Heart left ventricle (tissue), 16 donors: ENCODE results near the gene ALOXE3. TPM values are rescaled to one million over a fixed set of nuclear protein-coding genes. Genes with fewer than 3 reads are reported as not detected.

Experiments
- ATAC-seq, 4 donors: fragments of 200-7000 bp; cut with Tn5 transposase; one replicate each; pipeline ENCODE4 v1.9.1; 2020 to 2022; ENCODE audit warnings: moderate library complexity in 4 of 4, mild to moderate bottlenecking in 3 of 4, moderate number of reproducible peaks in 1 of 4
- DNase-seq, 5 donors: peaks; one replicate each; pipeline ENCODE4 v3.0.0-alpha.2; 2020
- H3K27ac ChIP-seq, 12 donors: fragments of 200-600 bp; sonication (generic) in 4 of 12; one replicate each; pipeline versions ENCODE4 v1.5.0 to v1.8.0; 2016 to 2022; ENCODE audit warnings: mild to moderate bottlenecking in 2 of 12
- H3K27me3 ChIP-seq, 9 donors: fragments of 200-600 bp; sonication (generic) in 2 of 9; one replicate each; pipeline versions ENCODE4 v1.5.1 to v1.8.0; 2016 to 2022; ENCODE audit warnings: mild to moderate bottlenecking in 3 of 9
- H3K36me3 ChIP-seq, 9 donors: fragments of 200-600 bp; sonication (generic) in 2 of 9; one replicate each; pipeline versions ENCODE4 v1.5.0 to v1.8.0; 2018 to 2022; ENCODE audit warnings: mild to moderate bottlenecking in 2 of 9
- H3K4me1 ChIP-seq, 12 donors: fragments of 200-600 bp; sonication (generic) in 4 of 12; one replicate each; pipeline versions ENCODE4 v1.5.0 to v1.8.0; 2016 to 2022; ENCODE audit warnings: mild to moderate bottlenecking in 3 of 12
- H3K4me3 ChIP-seq, 12 donors: fragments of 200-600 bp; sonication (generic) in 4 of 12; one replicate each; pipeline versions ENCODE4 v1.5.0 to v1.8.0; 2017 to 2022; ENCODE audit warnings: mild to moderate bottlenecking in 9 of 12, moderate library complexity in 4 of 12
- H3K9me3 ChIP-seq, 12 donors: fragments of 200-600 bp; sonication (generic) in 4 of 12; one replicate each; pipeline versions ENCODE4 v1.5.0 to v1.8.0; 2016 to 2022; ENCODE audit warnings: mild to moderate bottlenecking in 1 of 12
- CTCF ChIP-seq, 12 donors: fragments of 200-600 bp; sonication (generic) in 4 of 12; IDR thresholded peaks; one replicate each; pipeline versions ENCODE4 v1.5.0 to v1.8.0; 2018 to 2022; ENCODE audit warnings: antibody characterized with exemption in 12 of 12, mild to moderate bottlenecking in 5 of 12
- POLR2A ChIP-seq, 2 donors: fragments of 450-650 bp; IDR thresholded peaks; one replicate each; pipeline ENCODE4 v1.6.1; 2017; ENCODE audit warnings: antibody characterized with exemption in 2 of 2, mild to moderate bottlenecking in 2 of 2, moderate library complexity in 2 of 2
- WGBS, 4 donors: extraction: QIAGEN DNeasy Blood & Tissue Kit in 2 of 4; methylation state at CpG; one replicate each; pipeline versions ENCODE4 v1.1.5 to v1.1.7; 2013 to 2018; 5-methylcytosine and 5-hydroxymethylcytosine counted together
- intact Hi-C, 10 donors: fragments of 100-400 bp; cut with DNase I; formaldehyde crosslinking; loops; one replicate each; pipeline versions ENCODE4 v1.11.1 to v1.14.2; 2022
- polyA plus RNA-seq, 2 donors: library from polyadenylated mRNA; stranded (reverse); fragments of 200-250 nt; gene quantifications; one replicate each; pipeline ENCODE4 v1.2.3, GENCODE V29; 2013
- total RNA-seq, 9 donors: library from RNA; depleted of rRNA in 2 of 9; stranded (reverse); fragments of >200 nt in 2 of 9; fragmentation: NEBNext Ultra II Directional in 3 of 9; extraction: Animal tissue kit (Norgen Biotek cat#: 25700) in 3 of 9; gene quantifications; one replicate each; pipeline versions ENCODE4 v1.1.0 to v1.2.4, GENCODE V29; 2016 to 2023
- donor health status: ischemic (EF 13 %, LVEDD 7.1; RV severe dilation, severe dysfunction).
- donor health status: healthy with polysubstance abuse.
- donor health status: DM: no; HTN: yes; CAD: no.
- donor health status: DM: no; HTN: no; CAD: no.
- donor health status: ischemic (EF 25% LVEDD 6.9; RV normal size, moderate dysfunction).
- donor health status: ischemic (EF 25% LVEDD 5.7; RV mildly dilated, moderate dysfunction).
- donor health status: healthy.
- donor health status: DM: yes; HTN: yes; CAD: no.
- donor health status: ischemic (EF 35%, LVEDD 5.7; RV mildly dilated, moderate dysfunction).
- donor health status: nonischemic (EF 11% LVEDD 7.7; RV severe dilation, severe dysfunction).
- donor health status: DM: yes; HTN: yes; CAD: no.
- donor health status: PGD.
- donor health status: ischemic (EF 29% LVEDD 5.4; RV normal size, mild dysfunction).
- donor health status: nonischemic (EF 23%, LVEDD 6.1; RV moderate dilation, normal function).

The ALOXE3 gene
- total and polyA plus RNA-seq, 11 donors = 0.12 TPM; not detected in 10

GRCh38 chr17:8153525-8153956 is 35.2 kb upstream of the ALOXE3 start:
- Histone ChIP-seq H3K27me3 (no peaks in the 10 kb centered on the region), H3K4me1 (peaks cover 25 to 80% (median 47%) of the 10 kb centered on the region in 12 donors), H3K9me3 (no peaks in the 10 kb centered on the region), H3K36me3 (peaks cover 2 to 33% (median 24%) of the 10 kb centered on the region in 9 donors), H3K4me3 (peak overlapping the region in 11 of 12 donors; percentile 15 to 97 (median 85)), H3K27ac (peak overlapping the region; percentile 98 to 100 (median 100))
- ATAC-seq (peak; percentile 4 to 33 (median 14)), DNase-seq (peak; percentile 67 to 91 (median 85))
- TF ChIP-seq POLR2A (IDR thresholded peaks at IDR 0.05) = peak; percentile 7 to 17
- TF ChIP-seq CTCF (IDR thresholded peaks at IDR 0.05) = no peak
- WGBS, 4 donors = 18 to 29% (median 21%) methylated on average over 13 of the region's 13 CpGs
- intact Hi-C loops = loop anchor here in 4 of 10 donors (2.0 to 10.0 kb wide), 4 partner anchors 15 to 311 kb away; partner anchors contain the start of genes CYB5D1 (in 1 of the 4), NAA38 (in 1 of the 4) and TMEM88 (in 1 of the 4)

GRCh38 chr17:8153031-8153451 is 34.7 kb upstream of the ALOXE3 start:
- whole genome bisulfite sequencing, 4 donors = 38 to 55% (median 44%) methylated on average over 6 to 7 of the region's 7 CpGs
- intact Hi-C loops = loop anchor here in 4 of 10 donors (2.0 to 10.0 kb wide), 4 partner anchors 14 to 311 kb away; partner anchors contain the start of genes CYB5D1 (in 1 of the 4), NAA38 (in 1 of the 4) and TMEM88 (in 1 of the 4)
- Histone ChIP-seq H3K4me1 (peaks cover 23 to 75% (median 47%) of the 10 kb centered on the region in 12 donors), H3K27me3 (no peaks in the 10 kb centered on the region), H3K36me3 (peaks cover 2 to 35% (median 29%) of the 10 kb centered on the region in 9 donors), H3K9me3 (no peaks in the 10 kb centered on the region), H3K4me3 (peak overlapping the region in 10 of 12 donors; percentile 67 to 97 (median 86)), H3K27ac (peak overlapping the region; percentile 98 to 100 (median 100))
- DNase-seq = peak in 1 of 5 donors; percentile 40
- no peak for ATAC-seq
- TF ChIP-seq CTCF (IDR thresholded peaks at IDR 0.05) (no peak), POLR2A (IDR thresholded peaks at IDR 0.05) (no peak)

- DNase-seq (peak; percentile 96 to 99 (median 99)), ATAC-seq (peak; percentile 43 to 66 (median 56))
- Histone ChIP-seq H3K27ac (peak within 1 kb of the TSS; percentile 98 to 100 (median 100)), H3K36me3 (peaks cover 2 to 43% (median 37%) of the 10 kb centered on the region in 9 donors), H3K9me3 (no peaks in the 10 kb centered on the region), H3K27me3 (no peaks in the 10 kb centered on the region), H3K4me1 (peaks cover 23 to 71% (median 52%) of the 10 kb centered on the region in 12 donors), H3K4me3 (peak within 1 kb of the TSS; percentile 51 to 97 (median 82))
- intact Hi-C loops = loop anchor here in 4 of 10 donors (2.0 to 10.0 kb wide), 4 partner anchors 13 to 310 kb away; partner anchors contain the start of genes CYB5D1 (in 1 of the 4), NAA38 (in 1 of the 4) and TMEM88 (in 1 of the 4)
- WGBS, 4 donors = 2 to 3% (median 2%) methylated on average over 35 to 42 of the region's 42 CpGs
- no peak for TF ChIP-seq CTCF (IDR thresholded peaks at IDR 0.05)
- peak; percentile 93 to 96 for TF ChIP-seq POLR2A (IDR thresholded peaks at IDR 0.05)
Observed at GRCh38 chr17:8152112-8152775, 33.9 kb upstream of the ALOXE3 start, which contains the start of gene PER1. Gene PER1 (minus strand): TSS chr17:8152404. CDS start chr17:8150706, 1,698 bp downstream.
